T-helper 1 cell (primary cell): ENCODE data around the gene TOMM70.

Source experiments
- DNase-seq, 5 donors: peaks; one replicate each; pipeline ENCODE4 v3.0.0-alpha.2; 2012 to 2020

TOMM70 gene

DNA sequence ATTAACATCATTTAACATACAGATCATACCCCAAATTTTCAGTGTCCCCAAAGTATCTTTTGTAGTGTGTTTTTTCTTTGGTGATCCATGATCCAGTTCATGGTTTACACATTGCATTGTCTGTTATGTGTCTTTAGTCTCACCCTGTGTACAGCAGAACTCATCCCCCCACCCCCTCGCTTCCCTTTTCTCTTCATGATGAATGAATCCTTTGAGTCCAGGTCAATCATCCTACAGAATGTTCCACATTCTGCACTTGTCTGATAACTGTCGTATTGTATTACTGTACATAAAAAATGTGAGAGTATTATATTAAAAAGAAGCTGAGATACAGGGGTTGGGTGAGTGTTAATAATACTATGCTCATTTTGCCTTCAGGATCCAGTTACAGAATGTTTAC, 80.9 kb downstream of the TOMM70 start:
- DNase-seq, result no peak

DNA sequence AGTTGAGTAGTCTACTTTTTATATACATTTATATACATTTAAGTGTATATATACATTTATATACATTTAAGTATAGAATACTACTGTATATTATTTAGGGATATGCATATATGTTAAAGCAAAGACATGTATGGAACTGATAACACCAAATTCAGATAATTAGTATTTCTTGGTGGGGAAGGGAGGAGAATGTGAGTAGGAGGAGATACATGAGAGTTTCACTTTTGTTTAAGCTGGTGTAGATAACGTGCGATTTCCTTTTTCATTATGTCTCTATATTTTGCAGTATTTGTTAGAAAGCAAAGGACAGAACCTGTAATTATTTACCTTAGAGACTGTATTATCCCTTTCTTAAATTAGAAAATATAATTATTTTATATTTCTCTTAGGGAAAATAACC, 83.0 kb downstream of the TOMM70 start:
- DNase-seq, result peak in 1 of 5 donors; percentile 12

GRCh38 chr3:100316641-100317069, 84.2 kb downstream of the TOMM70 start:
- peak in 2 of 5 donors; percentile 26 to 50 for DNase-seq
